ENCODE results near the gene TRMU.

Gene TRMU

GRCh38 chr22:46387748-46388147 is 52.2 kb downstream of the TRMU start:
- Histone ChIP-seq H3K4me3 (ENCODE audit: low read depth, low read length) (no peak overlapping the region), H3K27ac (no peak overlapping the region)
- TF ChIP-seq CTCF (IDR thresholded peaks at IDR 0.05; ENCODE audit: low read depth, low read length) = no peak

GRCh38 chr22:46388647-46389046 is 53.1 kb downstream of the TRMU start:
- TF ChIP-seq CTCF (IDR thresholded peaks at IDR 0.05; ENCODE audit: low read depth, low read length) = no peak
- no peaks in the 10 kb centered on the region for H3K36me3 ChIP-seq

More at GRCh38 chr22:46387748-46388147, 52.2 kb downstream of the TRMU start:
- H3K9me3 ChIP-seq (ENCODE audit: severe bottlenecking) = no peaks in the 10 kb centered on the region
- no peak for DNase-seq
- H3K27me3 ChIP-seq (ENCODE audit: insufficient read depth, low read depth, severe bottlenecking) = no peaks in the 10 kb centered on the region
- no peaks in the 10 kb centered on the region for H3K36me3 ChIP-seq

GRCh38 chr22:46389081-46389480 is 53.6 kb downstream of the TRMU start:
- no peak for DNase-seq
- no peaks in the 10 kb centered on the region for H3K36me3 ChIP-seq
- H3K27ac ChIP-seq = no peak overlapping the region
- TF ChIP-seq CTCF (IDR thresholded peaks at IDR 0.05; ENCODE audit: low read depth, low read length) = no peak
- no peak overlapping the region for H3K4me3 ChIP-seq (ENCODE audit: low read depth, low read length)
- H3K27me3 ChIP-seq (ENCODE audit: insufficient read depth, low read depth, severe bottlenecking) = no peaks in the 10 kb centered on the region
- no peaks in the 10 kb centered on the region for H3K9me3 ChIP-seq (ENCODE audit: severe bottlenecking)

More at GRCh38 chr22:46388647-46389046, 53.1 kb downstream of the TRMU start:
- no peaks in the 10 kb centered on the region for H3K9me3 ChIP-seq (ENCODE audit: severe bottlenecking)
- H3K4me3 ChIP-seq (ENCODE audit: low read depth, low read length) = no peak overlapping the region
- H3K27ac ChIP-seq = no peak overlapping the region
- no peak for DNase-seq
- no peaks in the 10 kb centered on the region for H3K27me3 ChIP-seq (ENCODE audit: insufficient read depth, low read depth, severe bottlenecking)

- H3K4me3 ChIP-seq (ENCODE audit: low read depth, low read length) = no peak overlapping the region
- DNase-seq = no peak
- H3K9me3 ChIP-seq (ENCODE audit: severe bottlenecking) = no peaks in the 10 kb centered on the region
- H3K27ac ChIP-seq = no peak overlapping the region
- no peak for TF ChIP-seq CTCF (IDR thresholded peaks at IDR 0.05; ENCODE audit: low read depth, low read length)
- no peaks in the 10 kb centered on the region for H3K27me3 ChIP-seq (ENCODE audit: insufficient read depth, low read depth, severe bottlenecking)
- no peaks in the 10 kb centered on the region for H3K36me3 ChIP-seq
Measured at GRCh38 chr22:46390105-46390651, 54.7 kb downstream of the TRMU start.

GRCh38 chr22:46390652-46391301 is 55.3 kb downstream of the TRMU start:
- H3K4me3 ChIP-seq (ENCODE audit: low read depth, low read length) = no peak overlapping the region
- no peak overlapping the region for H3K27ac ChIP-seq

More at GRCh38 chr22:46390652-46391301, 55.3 kb downstream of the TRMU start:
- Histone ChIP-seq H3K36me3 (no peaks in the 10 kb centered on the region), H3K27me3 (ENCODE audit: insufficient read depth, low read depth, severe bottlenecking) (no peaks in the 10 kb centered on the region), H3K9me3 (ENCODE audit: severe bottlenecking) (no peaks in the 10 kb centered on the region)
- DNase-seq = no peak
- no peak for TF ChIP-seq CTCF (IDR thresholded peaks at IDR 0.05; ENCODE audit: low read depth, low read length)

Measured in WERI-Rb-1 (cell line).